B cell (primary cell): ENCODE measurements around the gene PKNOX2. TPM values are rescaled to one million over a fixed set of nuclear protein-coding genes. Genes with fewer than 3 reads are reported as not detected.

Experiments
- ATAC-seq: fragments of 200-7000 bp; cut with Tn5 transposase; one replicate; pipeline ENCODE4 v1.10.0; 2021; ENCODE audit warnings: low read depth, mild to moderate bottlenecking, moderate number of reproducible peaks, moderate library complexity
- CTCF ChIA-PET: fragments of 350-600 bp; sonication (Branson Sonifier 250); formaldehyde crosslinking; loops from one replicate; lab custom pipeline; 2021; ENCODE audit warnings: antibody characterized with exemption, inconsistent platforms; lab: Charles Lee
- POLR2A ChIA-PET: fragments of 350-600 bp; sonication (Branson Sonifier 250); formaldehyde crosslinking; loops from one replicate; lab custom pipeline; 2021; ENCODE audit warnings: antibody characterized with exemption; lab: Charles Lee
- DNase-seq: peaks from one replicate; pipeline ENCODE4 v3.0.0; 2013
- H2AFZ ChIP-seq: 2 replicates; pipeline ENCODE4 v1.6.1; 2012; ENCODE audit warnings: mild to moderate bottlenecking, low read depth, low read length; ENCODE audit not compliant: insufficient read depth, poor library complexity, severe bottlenecking
- H3K27ac ChIP-seq, 2 donors: 1 replicate in 1 of 2; 2 replicates in 1 of 2; pipeline ENCODE4 v1.5.1; 2012 to 2013; ENCODE audit warnings: low read length in 2 of 2, mild to moderate bottlenecking in 2 of 2, moderate library complexity in 1 of 2
- H3K27me3 ChIP-seq, 4 experiments: fragments of 200-600 bp in 1 of 4; sonication (generic) in 1 of 4; replicated peaks in 1 of 4; 1 replicate in 2 of 4; 2 replicates in 2 of 4; pipeline versions ENCODE4 v1.6.1 to v1.7.0; 2013 to 2016; ENCODE audit warnings: low read length in 3 of 4, mild to moderate bottlenecking in 2 of 4, mixed read lengths in 1 of 4, moderate library complexity in 1 of 4; ENCODE audit not compliant: insufficient read depth in 4 of 4, control insufficient read depth in 3 of 4; ENCODE audit errors: control extremely low read depth in 1 of 4
- H3K36me3 ChIP-seq, 2 experiments: replicated peaks in 1 of 2; 1 replicate in 1 of 2; 2 replicates in 1 of 2; pipeline versions ENCODE4 v1.6.1 to v1.7.1; 2013; ENCODE audit warnings: low read length in 1 of 2; ENCODE audit not compliant: insufficient read depth in 2 of 2, control insufficient read depth in 1 of 2; ENCODE audit errors: control extremely low read depth in 1 of 2, extremely low read depth in 1 of 2
- H3K4me1 ChIP-seq, 2 donors: fragments of 200-600 bp in 1 of 2; sonication (generic) in 1 of 2; 1 replicate in 1 of 2; 2 replicates in 1 of 2; pipeline versions ENCODE4 v1.5.1 to v1.6.1; 2013 to 2017; ENCODE audit warnings: low read length in 2 of 2; ENCODE audit not compliant: control insufficient read depth in 2 of 2, insufficient read depth in 2 of 2
- H3K4me2 ChIP-seq: replicated peaks from 2 replicates; pipeline ENCODE3; 2012; ENCODE audit warnings: mild to moderate bottlenecking, low read depth, low read length; ENCODE audit not compliant: poor library complexity, severe bottlenecking
- H3K4me3 ChIP-seq, 5 experiments: fragments of 200-600 bp in 1 of 5; sonication (generic) in 1 of 5; 1 replicate in 3 of 5; 2 replicates in 2 of 5; pipeline versions ENCODE4 v1.5.1 to v1.7.0; 2011 to 2016; ENCODE audit warnings: low read length in 4 of 5, mild to moderate bottlenecking in 4 of 5, low read depth in 2 of 5, control low read depth in 1 of 5, moderate library complexity in 1 of 5; ENCODE audit not compliant: insufficient read depth in 1 of 5; ENCODE audit errors: control extremely low read depth in 1 of 5, extremely low read depth in 1 of 5
- H3K79me2 ChIP-seq: fragments of 200-600 bp; sonication (generic); one replicate; pipeline ENCODE4 v1.6.0; 2016; ENCODE audit warnings: low read length; ENCODE audit not compliant: control insufficient read depth, insufficient read depth
- H3K9ac ChIP-seq: fragments of 200-600 bp; sonication (generic); 2 replicates; pipeline ENCODE4 v1.6.1; 2017; ENCODE audit warnings: mild to moderate bottlenecking, low read length, moderate library complexity
- H3K9me3 ChIP-seq, 3 donors: one replicate each; pipeline versions ENCODE4 v1.6.1 to v1.7.1; 2013; ENCODE audit warnings: low read length in 2 of 3; ENCODE audit not compliant: control insufficient read depth in 2 of 3, insufficient read depth in 1 of 3; ENCODE audit errors: control extremely low read depth in 1 of 3
- H4K20me1 ChIP-seq: 2 replicates; pipeline ENCODE4 v1.6.0; 2012; ENCODE audit warnings: mild to moderate bottlenecking, low read length; ENCODE audit not compliant: insufficient read depth, control insufficient read depth, poor library complexity, severe bottlenecking
- H3K27ac Mint-ChIP-seq: one replicate; pipeline ENCODE4 v1.8.0; 2021; ENCODE audit warnings: mixed read lengths
- H3K27me3 Mint-ChIP-seq: one replicate; pipeline ENCODE4 v1.8.0; 2021; ENCODE audit warnings: mixed read lengths
- H3K4me1 Mint-ChIP-seq: one replicate; pipeline ENCODE4 v1.8.0; 2021; ENCODE audit warnings: mixed read lengths
- H3K4me3 Mint-ChIP-seq: one replicate; pipeline ENCODE4 v1.8.0; 2021; ENCODE audit warnings: mixed read lengths
- H3K9me3 Mint-ChIP-seq: one replicate; pipeline ENCODE4 v1.8.0; 2022; ENCODE audit warnings: mixed read lengths; ENCODE audit not compliant: insufficient read depth
- CTCF ChIP-seq: fragments of 200-600 bp; IDR thresholded peaks from one replicate; pipeline ENCODE4 v1.8.0; 2022; ENCODE audit warnings: antibody characterized with exemption, mild to moderate bottlenecking
- EZH2 ChIP-seq: IDR thresholded peaks from 2 replicates; pipeline ENCODE4 v1.6.1; 2012; ENCODE audit warnings: borderline replicate concordance, low read depth, mild to moderate bottlenecking, moderate library complexity, low read length; ENCODE audit not compliant: insufficient read depth, poor library complexity, severe bottlenecking
- WGBS: methylation state at CpG from one replicate; pipeline ENCODE4 v1.1.5; 2013; ENCODE audit warnings: missing lambda C conversion rate; ENCODE audit not compliant: insufficient coverage; 5-methylcytosine and 5-hydroxymethylcytosine counted together
- intact Hi-C: fragments of 100-400 bp; cut with micrococcal nuclease; formaldehyde crosslinking; loops from one replicate; pipeline ENCODE4 v1.10.0; 2022
- polyA plus RNA-seq: library from polyadenylated mRNA; depleted of rRNA; stranded (reverse); fragments of >200 nt; gene quantifications from 2 replicates; pipeline ENCODE4 v1.2.3, GENCODE V29; 2012
- total RNA-seq, 2 donors: library from RNA; stranded (reverse); fragments of 120-200 nt in 1 of 2; gene quantifications; 1 replicate in 1 of 2; 2 replicates in 1 of 2; pipeline versions ENCODE4 v1.2.3 to v1.2.4, GENCODE V29; 2013 to 2022

The PKNOX2 gene
- total and polyA plus RNA-seq, 2 donors (not counting 1 experiment from before 2014, with no cell fraction given) = not detected

- CTCF ChIA-PET = no interaction called here
- peaks cover 0 to 4% (median 0%) of the 10 kb centered on the region in 3 donors for H3K9me3 ChIP-seq
- Mint-ChIP-seq H3K9me3 (peaks cover 3% of the 10 kb centered on the region), H3K4me3 (no peak overlapping the region), H3K27ac (no peak overlapping the region), H3K27me3 (peaks cover 28% of the 10 kb centered on the region), H3K4me1 (no peaks in the 10 kb centered on the region)
- H3K27ac ChIP-seq = no peak overlapping the region
- WGBS = 79% methylated on average over 4 of the region's 8 CpGs
- H3K79me2 ChIP-seq = no peaks in the 10 kb centered on the region
- no peak overlapping the region for H3K4me3 ChIP-seq
- POLR2A ChIA-PET = no interaction called here
- no peak overlapping the region for H3K9ac ChIP-seq
- intact Hi-C loops = no loop called here
- no peak for ATAC-seq
- H2AFZ ChIP-seq = no peak overlapping the region
- no peak overlapping the region for H3K4me2 ChIP-seq
- H4K20me1 ChIP-seq = no peaks in the 10 kb centered on the region
- H3K4me1 ChIP-seq = no peaks in the 10 kb centered on the region
- DNase-seq = no peak
- no peaks in the 10 kb centered on the region for H3K36me3 ChIP-seq
- no peaks in the 10 kb centered on the region for H3K27me3 ChIP-seq
- no peak for TF ChIP-seq EZH2
- TF ChIP-seq CTCF = no peak
Measured at GRCh38 chr11:125233736-125234275, 69.3 kb downstream of the PKNOX2 start.

- Histone ChIP-seq H3K27ac (no peak overlapping the region), H4K20me1 (no peaks in the 10 kb centered on the region), H3K4me1 (no peaks in the 10 kb centered on the region), H3K27me3 (no peaks in the 10 kb centered on the region), H3K79me2 (no peaks in the 10 kb centered on the region), H2AFZ (no peak overlapping the region), H3K4me3 (no peak overlapping the region), H3K36me3 (no peaks in the 10 kb centered on the region), H3K9ac (no peak overlapping the region), H3K4me2 (no peak overlapping the region), H3K9me3 (peaks cover 0 to 4% (median 0%) of the 10 kb centered on the region in 3 donors)
- POLR2A ChIA-PET = no interaction called here
- TF ChIP-seq CTCF = no peak
- TF ChIP-seq EZH2 = no peak
- CTCF ChIA-PET = no interaction called here
- Mint-ChIP-seq H3K4me3 (no peak overlapping the region), H3K27ac (no peak overlapping the region), H3K4me1 (no peaks in the 10 kb centered on the region), H3K27me3 (peaks cover 33% of the 10 kb centered on the region), H3K9me3 (peaks cover 3% of the 10 kb centered on the region)
- intact Hi-C loops = no loop called here
- WGBS = 84% methylated on average over 5 of the region's 5 CpGs
- no peak for DNase-seq
- no peak for ATAC-seq
Measured at GRCh38 chr11:125235071-125235471, 70.5 kb downstream of the PKNOX2 start.
